NCI-H526 treated with DMSO at 0.1 percent for 48 hours (cell line): Measurements from ENCODE around the gene OR2AP1.
"Not testable (repeated sequence)": the region's sequence is repeated elsewhere in the genome, so short reads cannot be mapped to it uniquely, and the experiment has no call there.

ENCODE experiments used
- DNase-seq: peaks from one replicate; lab custom pipeline; 2025; lab: John Stamatoyannopoulos, UW

OR2AP1 gene

DNA sequence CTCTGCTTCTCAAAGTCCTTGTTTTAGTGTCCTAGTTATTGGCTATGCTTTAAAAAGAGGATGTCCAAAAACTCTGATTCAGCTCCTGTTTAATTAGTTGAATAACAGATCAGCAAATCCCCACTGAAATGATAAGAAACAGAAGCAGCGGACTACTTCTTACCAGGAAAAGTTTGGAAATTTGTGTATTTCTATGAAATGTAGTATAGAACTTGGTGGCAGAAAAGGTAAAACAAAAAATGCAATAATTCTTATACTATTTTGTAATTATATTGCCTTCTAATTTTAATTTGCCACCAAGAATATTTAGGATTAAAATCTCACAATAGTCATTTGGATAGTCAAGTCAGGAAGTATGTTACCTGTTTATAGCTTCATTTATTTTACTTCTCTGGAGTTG lies at the start of gene OR2AP1:
OR2AP1 (plus strand) TSS at position 301 of the 400 bp plus-strand sequence. CDS start 1,947 bp downstream, outside the sequence.
- DNase-seq: no peak

- DNase-seq: not testable (repeated sequence)
These were observed 24.0 kb upstream of the OR2AP1 start for GRCh38 chr12:55548235-55548634.

DNA sequence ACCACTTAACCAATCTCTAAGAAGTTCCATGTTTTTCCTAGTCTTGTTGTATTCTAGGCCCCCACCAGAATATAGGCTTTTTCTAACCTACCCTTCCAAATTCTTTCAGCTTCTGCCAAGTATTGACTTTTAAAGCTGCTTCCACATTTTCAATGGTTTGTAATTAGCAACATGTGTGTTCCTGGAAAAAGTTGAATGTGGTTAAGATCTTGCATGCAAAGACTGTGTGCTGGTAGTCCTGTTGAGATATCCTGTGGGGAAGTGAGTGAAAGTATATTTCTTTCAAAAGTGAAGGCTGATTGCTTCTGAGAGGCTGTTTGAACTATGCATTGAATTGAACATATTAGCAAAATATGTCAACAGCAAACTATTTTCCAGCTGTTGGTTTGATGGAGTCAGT lies 23.5 kb upstream of the OR2AP1 start:
- DNase-seq: no peak

DNA sequence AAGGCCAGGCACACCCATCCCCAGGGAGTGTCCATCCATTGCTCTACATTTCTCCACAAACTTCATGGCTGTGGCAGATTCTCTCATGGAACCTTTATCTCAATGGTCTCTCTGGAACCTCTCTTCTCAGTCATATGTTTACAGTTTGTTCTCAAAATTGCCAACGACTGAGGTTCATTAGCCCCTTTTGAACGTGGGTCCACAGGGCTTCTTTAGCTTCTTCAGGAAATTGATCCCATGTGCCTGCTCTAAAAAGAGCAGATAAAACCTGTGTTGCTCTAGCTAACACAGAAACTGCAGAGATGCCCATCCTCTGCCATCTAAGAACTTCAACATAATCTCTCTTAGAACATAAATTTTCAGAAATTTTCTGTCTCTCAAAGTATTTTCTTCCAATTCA lies 23.0 kb upstream of the OR2AP1 start, which contains the start of gene OR6C4:
OR6C4 (plus strand) TSS at position 301 of the 400 bp plus-strand sequence. CDS start 1,625 bp downstream, outside the sequence.
- DNase-seq: no peak

- no peak for DNase-seq
These were observed 18.0 kb upstream of the OR2AP1 start for GRCh38 chr12:55554296-55554695.

DNA sequence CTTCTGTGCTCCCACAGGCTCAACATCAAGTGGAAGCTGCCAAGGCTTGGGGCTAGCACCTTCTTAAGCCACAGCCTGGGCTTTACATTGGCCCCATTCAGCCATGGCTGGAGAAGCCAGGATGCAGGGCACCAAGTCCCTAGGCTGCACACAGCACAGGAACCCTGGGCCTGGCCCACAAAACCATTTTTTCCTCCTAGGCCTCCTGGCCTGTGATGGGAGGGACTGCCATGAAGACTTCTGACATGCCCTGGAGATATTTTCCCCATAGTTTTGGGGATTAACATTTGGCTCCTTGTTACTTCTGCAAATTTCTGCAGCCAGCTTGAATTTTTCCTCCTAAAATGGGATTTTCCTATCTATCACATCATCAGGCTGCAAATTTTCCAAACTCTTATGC lies 2.2 kb upstream of the OR2AP1 start:
- DNase-seq: not testable (repeated sequence)

DNA sequence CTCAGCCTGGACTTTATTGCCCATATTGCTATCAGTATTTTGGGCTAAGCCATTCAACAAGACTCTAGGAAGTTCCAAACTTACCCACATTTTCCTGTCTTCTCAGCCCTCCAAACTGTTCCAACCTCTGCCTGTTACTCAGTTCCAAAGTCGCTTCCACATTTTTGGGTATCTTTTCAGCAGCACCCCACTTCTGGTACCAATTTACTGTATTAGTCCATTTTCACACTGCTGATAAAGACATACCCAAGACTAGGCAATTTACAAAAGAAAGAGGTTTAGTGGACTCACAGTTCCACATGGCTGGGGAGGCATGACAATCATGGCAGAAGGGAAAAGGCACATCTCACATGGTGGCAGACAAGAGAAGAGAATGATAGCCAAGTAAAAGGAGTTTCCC lies 1.6 kb upstream of the OR2AP1 start:
- DNase-seq: not testable (repeated sequence)

DNA sequence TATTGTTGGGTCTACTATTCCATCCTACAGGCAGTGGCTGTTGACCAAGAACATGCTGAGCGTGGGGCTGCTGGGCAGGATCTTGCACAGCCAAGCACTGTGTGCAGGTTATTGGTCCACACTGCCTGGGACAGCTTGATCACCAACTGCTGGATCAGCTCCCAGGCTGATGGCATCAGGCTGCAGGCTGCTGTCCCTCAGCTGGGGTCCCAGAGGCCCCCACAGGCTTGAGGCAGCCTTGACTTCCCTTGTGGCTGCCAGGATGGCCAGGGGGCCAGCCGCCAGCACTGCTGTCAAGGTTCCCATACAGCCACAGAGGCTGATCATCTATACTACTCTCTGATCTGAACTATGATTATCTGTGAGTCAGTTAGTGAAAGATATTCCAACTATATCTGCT lies 9.8 kb downstream of the OR2AP1 start:
- no peak for DNase-seq

DNA sequence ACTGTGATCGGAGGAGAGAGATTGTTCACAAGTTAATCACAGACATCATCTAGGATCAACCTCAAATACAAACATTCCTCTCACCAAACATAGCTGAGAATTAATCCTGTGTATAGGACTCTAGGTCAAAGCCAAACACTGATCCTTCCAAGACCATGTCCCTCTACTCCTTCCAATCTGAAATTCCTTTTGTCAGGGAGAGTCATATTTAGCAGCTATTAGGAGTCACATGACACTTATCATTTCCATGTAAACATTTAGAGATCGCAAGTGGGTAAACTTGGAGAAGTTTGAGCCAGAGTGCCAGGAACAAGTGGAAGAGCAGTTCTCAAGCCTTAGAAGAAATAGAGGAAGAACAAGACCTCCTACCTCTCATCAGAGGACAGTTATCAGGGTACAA lies 13.5 kb downstream of the OR2AP1 start:
- no peak for DNase-seq

GRCh38 chr12:55590152-55590551 lies 17.9 kb downstream of the OR2AP1 start:
- DNase-seq: not testable (repeated sequence)

DNA sequence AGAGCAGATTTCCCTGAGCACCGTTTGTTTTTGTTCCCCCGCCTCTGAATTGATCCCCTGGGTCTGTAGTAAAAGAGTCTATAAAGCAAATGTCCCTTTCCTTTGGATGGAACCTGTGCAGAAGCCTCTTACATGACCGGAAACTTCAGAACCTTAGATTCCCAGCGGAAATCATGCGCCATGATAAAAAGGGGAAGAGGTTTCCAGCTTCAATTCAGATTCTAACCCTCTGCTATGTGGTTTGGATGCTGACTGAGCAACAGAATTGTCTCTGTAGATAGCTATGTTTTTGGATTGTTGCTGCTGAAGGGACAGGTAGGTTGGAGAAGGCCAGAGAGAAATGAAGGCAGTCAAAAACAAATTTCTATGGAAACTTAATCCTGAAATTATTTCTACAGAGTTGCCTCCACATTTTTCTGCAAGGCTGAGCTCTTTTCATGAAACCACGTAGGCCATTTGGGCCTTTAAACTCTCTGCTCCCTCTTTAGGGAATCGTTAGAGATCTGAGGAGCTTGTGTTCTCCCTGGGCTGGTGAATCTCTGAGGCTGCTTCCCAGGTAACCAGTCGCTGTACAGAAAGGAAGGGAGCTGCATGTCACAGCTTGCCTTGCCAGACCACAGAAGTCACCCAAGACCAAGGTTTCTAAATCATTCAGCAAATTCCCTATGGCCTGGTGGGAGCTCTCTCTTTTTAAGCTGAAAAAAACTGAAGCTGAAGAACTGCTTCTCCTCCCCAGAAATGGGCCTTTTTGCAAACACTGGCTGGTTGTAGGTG lies 35.7 kb downstream of the OR2AP1 start:
- no peak for DNase-seq

- DNase-seq: no peak
These were observed 38.3 kb downstream of the OR2AP1 start for GRCh38 chr12:55610598-55610997.

GRCh38 chr12:55612646-55613045 lies 40.4 kb downstream of the OR2AP1 start:
- DNase-seq: no peak

DNA sequence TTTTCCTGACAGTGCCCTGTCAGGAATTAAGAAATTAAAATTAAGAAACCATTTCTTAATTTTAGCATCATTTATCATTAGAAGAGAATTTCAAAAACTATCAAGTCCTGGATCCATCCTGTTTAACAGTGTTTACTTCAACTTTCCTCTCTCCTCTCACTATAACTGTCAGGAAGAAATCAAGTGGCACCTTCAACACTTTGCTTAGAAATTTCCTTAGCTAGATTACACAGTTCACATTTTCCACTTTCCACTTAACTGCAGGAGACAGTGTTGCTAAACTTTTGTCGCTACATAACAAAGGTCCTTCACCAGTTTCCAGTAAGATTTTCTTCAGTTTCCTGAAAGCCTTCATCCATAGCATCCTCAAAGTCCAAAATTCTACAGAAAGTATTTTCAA lies 42.5 kb downstream of the OR2AP1 start:
- DNase-seq: no peak

- peak; percentile 62 for DNase-seq
These were observed 47.3 kb downstream of the OR2AP1 start for GRCh38 chr12:55619354-55620138.

- no peak for DNase-seq
These were observed 51.8 kb downstream of the OR2AP1 start for GRCh38 chr12:55624056-55624455.
